ENCODE results near the gene SKAP1.
"Not testable (repeated sequence)": the region's sequence is repeated elsewhere in the genome, so short reads cannot be mapped to it uniquely, and the experiment has no call there.

Gene SKAP1

GRCh38 chr17:48429638-48430586 is at the start of gene SKAP1:
Gene SKAP1 (minus strand): TSS chr17:48430214.
- DNase-seq, result peak in 1 of 3 donors; percentile 19

DNA sequence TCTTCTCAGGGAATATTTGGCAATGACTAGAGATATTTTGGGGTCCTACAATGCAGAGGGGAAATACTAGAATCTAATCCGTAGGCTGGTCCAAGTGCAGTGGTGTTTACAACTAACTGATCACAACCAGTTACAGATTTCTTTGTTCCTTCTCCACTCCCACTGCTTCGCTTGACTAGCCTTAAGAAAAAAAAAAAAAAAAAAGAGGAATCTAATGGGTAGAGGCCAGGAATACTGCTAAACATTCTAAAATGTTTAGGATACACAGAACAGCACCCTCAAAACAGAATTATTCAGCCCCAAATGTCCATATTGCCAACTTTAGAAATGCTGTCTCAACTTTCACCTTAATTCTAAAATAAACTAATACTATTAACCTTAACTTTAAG is 49.0 kb upstream of the SKAP1 start:
- DNase-seq, result no peak

GRCh38 chr17:48478224-48479013 is 48.4 kb upstream of the SKAP1 start:
- peak in 1 of 3 donors; percentile 10 for DNase-seq

GRCh38 chr17:48477221-48477620 is 47.2 kb upstream of the SKAP1 start:
- no peak for DNase-seq

DNA sequence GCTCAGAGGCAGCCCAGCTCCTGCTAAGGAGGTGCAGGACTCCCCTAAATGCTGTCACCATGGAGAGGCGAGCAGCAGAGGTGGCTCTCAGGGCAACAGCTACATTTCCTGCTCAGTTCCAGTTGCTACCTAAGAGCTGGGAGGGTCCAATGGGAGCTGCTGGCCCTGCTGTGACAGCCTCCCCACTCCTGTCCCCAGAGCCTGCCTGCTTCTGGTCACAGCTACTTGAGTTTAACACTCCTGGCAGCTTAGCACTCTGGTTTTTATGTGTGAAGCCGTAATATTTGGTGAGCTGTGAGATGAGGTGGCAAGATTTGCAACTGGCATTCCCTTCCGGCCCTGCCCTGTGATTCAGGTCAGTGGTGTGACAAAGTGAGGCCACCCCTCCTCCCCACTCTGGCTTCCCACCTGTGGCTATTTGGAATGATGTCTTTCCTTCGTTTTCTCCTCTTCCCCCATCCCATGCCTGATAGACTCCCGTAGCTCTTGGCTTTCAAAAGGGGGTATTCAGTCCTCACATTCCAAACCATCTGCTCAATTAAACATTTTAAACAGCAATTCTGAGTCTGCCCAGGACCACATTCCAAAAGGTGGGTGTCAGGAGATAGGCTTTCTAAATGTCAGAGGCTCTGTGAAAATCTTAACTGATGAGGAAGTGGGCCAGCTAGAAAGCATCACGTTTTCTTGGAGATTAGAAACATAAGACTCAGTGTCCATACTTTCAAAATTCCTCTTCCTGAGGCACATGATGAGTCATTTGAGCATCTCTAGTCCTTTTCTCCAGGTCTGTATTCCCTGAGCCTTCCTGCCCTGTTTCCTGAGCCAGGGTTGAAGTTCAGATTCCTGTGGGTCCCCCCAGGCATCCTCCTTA is 42.6 kb upstream of the SKAP1 start:
- DNase-seq, result no peak

DNA sequence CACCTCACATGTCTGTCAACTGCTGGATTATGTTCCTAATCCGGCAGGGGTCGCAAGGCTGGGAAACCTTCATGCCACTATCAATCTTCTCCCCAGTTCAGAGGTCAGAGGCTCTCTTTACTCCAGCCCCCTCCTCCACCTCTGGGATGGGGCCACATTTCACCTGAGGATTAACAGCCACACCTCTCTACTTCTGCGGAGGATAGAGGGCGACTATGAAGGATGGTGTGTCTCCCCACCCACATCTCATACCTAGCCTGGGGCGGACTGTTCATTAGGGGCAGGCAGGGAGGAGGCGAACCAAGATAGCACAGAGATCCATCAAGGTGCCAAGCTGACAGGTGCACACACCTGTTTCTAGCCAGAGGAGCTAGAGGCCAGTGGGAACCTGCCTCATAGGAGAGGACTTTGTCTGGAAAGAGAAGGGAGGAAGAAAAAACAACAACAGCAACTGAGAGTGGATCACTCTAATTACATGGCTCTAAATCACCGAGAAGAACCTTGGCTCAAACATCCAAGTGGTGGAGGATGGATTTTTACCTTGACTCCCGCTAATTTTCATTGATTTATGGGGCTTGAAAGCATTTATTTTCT is 41.9 kb upstream of the SKAP1 start:
- no peak for DNase-seq

GRCh38 chr17:48470388-48471034 is 40.5 kb upstream of the SKAP1 start:
- no peak for DNase-seq

GRCh38 chr17:48469227-48469626 is 39.2 kb upstream of the SKAP1 start:
- no peak for DNase-seq

DNA sequence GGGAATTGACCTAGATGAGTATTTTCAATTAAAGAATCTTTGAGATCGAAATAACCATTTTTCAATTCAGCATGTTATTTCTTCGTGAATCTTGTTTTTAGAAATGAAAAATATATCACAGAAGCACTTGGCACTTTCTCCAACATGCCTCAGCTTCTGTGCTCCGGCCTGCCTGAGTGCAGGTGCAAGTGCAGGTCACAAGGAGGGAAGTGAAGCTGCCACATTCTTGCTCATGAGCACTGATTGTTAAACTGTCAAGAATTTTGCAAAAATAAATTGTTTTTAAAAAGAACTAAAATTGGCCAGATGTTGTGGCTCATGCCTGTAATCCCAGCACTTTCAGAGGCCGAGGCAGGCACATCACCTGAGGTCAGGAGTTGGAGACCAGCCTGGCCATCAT is 38.3 kb upstream of the SKAP1 start:
- DNase-seq, result no peak

GRCh38 chr17:48465884-48466283 is 35.9 kb upstream of the SKAP1 start:
- no peak for DNase-seq

DNA sequence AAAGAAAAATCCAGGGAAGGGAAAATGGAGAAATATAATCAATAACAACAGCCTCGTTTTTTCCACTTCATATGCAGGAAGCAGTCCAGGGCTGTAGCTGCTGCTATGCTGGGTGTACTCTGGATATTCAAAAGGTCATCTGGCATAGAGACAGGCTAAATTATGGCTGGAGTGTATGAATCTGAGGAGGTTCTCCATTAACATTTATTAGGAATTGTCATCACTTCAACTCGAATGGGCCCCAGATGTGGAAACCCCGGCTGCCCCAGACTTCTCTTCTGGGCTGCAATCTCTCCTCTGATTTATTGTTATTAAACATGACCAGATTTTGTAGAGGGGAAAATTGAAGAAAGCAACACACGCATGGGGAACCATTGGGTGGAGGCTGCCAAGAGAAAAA is 33.5 kb upstream of the SKAP1 start:
- DNase-seq, result no peak

- no peak for DNase-seq
These were observed 32.9 kb upstream of the SKAP1 start for GRCh38 chr17:48462946-48463345.

GRCh38 chr17:48460052-48460451 is 30.0 kb upstream of the SKAP1 start:
- DNase-seq, result peak; percentile 25 to 43 (median 26)

DNA sequence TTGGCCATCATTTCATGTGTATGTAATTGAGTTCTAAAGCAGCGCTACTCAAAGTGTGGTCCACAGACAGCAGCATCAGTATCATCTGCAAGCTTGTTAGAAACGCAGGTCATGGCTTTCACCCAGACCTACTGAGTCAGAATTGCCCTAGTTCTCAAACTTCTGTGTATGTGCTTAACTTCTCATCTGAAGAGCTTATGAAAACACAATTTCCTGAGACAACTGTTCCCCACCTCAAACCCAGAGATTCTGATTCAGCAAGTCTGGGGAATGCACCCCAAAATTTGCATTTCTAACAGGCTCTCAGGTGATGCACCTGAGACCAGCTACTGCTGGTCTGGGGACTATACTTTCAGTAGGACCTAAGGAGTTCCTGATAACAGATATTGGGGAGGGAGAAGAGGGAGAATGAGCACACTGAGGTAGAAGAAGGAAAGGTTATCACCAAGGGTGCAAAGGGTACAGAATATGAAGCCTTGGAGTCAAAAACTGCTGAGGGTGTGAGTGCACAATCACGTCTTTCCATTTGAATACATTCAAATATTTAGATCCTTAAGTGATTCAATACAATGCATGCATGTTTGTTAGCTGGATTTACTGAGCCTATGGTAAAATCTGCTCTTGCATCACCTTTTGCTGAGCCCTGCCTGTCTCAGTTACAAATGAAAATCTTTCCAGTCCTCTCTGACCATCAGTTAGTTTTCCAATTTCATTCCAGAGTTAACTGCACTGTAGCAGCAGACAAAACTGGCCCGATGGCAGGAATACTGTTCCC is 29.2 kb upstream of the SKAP1 start:
- DNase-seq, result no peak

DNA sequence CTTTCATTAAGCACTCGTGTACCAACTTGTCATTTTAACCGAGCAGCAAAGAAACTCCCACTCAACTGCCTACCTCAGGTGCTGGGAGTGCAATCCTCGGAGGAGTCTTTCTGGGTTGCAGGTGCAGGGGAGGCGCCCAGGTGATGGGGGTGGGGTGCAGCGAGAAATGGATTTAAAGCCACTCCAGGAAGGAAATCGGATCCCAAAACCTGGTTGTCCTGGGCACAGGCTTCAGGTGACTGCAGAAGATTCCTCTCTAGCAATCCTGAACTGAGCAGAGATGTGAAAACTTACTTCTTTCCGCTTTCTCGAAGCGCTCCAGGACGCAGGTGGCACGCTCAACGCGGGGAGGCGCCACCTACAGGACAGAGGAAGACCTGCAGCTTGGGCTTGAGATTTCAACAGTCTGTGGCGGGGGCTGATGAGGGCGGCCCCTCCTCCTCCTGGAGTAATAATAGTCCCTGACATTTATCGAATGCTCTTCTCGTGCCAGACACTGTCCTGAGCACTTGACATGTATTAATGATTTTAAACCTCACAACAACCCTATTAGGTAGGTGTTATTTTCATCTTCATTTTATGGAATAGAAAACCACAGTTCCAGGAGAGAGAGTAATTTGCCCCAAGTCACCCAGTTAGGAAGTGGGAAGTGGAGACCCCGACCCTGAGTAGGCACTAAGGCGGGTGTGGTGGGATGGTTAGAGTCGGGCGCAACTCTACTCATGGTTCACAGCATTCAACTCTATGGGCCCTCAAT is 27.2 kb upstream of the SKAP1 start:
- peak; percentile 71 to 83 (median 80) for DNase-seq

DNA sequence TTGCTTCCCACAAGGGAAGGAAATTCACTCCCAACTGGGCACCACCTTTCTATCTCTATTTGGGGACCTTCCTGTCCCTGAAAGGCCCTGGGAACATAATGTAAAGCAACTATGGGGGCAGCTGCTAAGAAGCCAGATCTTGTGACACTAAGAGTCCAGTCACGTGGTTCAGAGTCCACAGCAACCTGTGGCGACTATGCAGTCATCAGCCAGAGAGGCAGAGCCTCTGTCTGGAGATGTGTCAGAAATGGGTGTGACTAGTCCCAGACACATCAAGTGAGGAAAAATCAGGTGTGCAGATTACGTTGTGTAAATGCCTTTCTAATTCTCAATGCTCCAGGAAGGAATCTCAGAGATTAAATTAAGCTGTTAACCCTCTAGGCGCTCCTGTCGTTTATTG is 26.6 kb upstream of the SKAP1 start:
- DNase-seq, result peak in 2 of 3 donors; percentile 9 to 13

DNA sequence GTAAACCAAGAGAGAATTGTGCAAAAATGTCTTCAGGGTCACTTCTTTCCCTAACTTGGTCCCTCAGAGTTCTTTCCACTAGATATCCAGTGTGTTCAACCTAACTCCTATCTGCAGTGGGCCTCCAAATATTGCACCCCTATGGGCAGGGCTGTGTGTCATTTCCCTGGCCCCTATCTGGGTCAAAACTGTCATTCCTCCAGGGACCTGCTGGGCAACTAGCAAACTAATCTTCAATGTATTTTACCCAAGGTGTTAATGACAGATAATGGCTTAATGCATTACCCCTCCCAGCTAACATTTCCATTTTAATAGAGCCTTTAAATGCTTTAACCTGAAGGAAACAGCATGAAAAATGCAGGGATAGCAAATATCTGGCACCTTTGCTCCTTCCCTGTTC is 25.8 kb upstream of the SKAP1 start:
- DNase-seq, result no peak

GRCh38 chr17:48453447-48453846 is 23.4 kb upstream of the SKAP1 start:
- DNase-seq, result no peak

GRCh38 chr17:48451489-48451888 is 21.5 kb upstream of the SKAP1 start:
- no peak for DNase-seq

DNA sequence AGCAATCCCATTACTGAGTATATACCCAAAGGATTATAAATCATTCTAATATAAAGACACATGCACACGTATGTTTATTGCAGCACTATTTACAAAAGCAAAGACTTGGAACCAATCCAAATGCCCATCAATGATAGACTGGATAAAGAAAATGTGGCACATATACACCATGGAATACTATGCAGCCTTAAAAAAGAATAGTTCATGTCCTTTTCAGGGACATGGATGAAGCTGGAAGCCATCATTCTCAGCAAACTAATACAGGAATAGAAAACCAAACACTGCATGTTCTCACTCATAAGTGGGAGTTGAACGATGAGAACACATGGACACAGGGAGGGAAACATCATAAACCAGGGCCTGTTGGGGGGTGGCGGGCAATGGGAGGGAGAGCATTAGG is 19.3 kb upstream of the SKAP1 start:
- DNase-seq, result not testable (repeated sequence)

All from suppressor macrophage treated with lipopolysaccharide for 1 hour (primary cell).